GM12878 (cell line): ENCODE measurements around the gene HEPACAM. TPM values are rescaled to one million over a fixed set of nuclear protein-coding genes. Genes with fewer than 3 reads are reported as not detected.

Experiments used
- ATAC-seq: fragments of 200-7000 bp; cut with Tn5 transposase; 3 replicates; pipeline ENCODE4 v1.9.1; 2020; ENCODE audit warnings: mild to moderate bottlenecking, moderate library complexity
- BruUV-seq: library from RNA; stranded (reverse); fragments of 400-500 nt; replicated peaks from 2 replicates; lab custom pipeline; 2021; lab: Mats Ljungman, UMichigan
- CTCF ChIA-PET: fragments of 300-600 bp; sonication (Branson Sonifier 250); formaldehyde crosslinking; extraction: SDS; loops from one replicate; lab custom pipeline; 2021; ENCODE audit warnings: inconsistent platforms; lab: Yijun Ruan, JAX
- POLR2A ChIA-PET: fragments of 350-600 bp; formaldehyde crosslinking; extraction: SDS; loops from one replicate; lab custom pipeline; 2021; ENCODE audit warnings: inconsistent platforms; lab: Charles Lee
- RAD21 ChIA-PET: fragments of 300-600 bp; sonication (Branson Sonifier 250); formaldehyde crosslinking; loops from one replicate; lab custom pipeline; 2023; ENCODE audit warnings: antibody characterized with exemption; ENCODE audit not compliant: unreplicated experiment; lab: Charles Lee
- SMC1A ChIA-PET: fragments of 300-600 bp; sonication (Branson Sonifier 250); formaldehyde crosslinking; loops from one replicate; lab custom pipeline; 2023; ENCODE audit not compliant: unreplicated experiment, uncharacterized antibody; lab: Charles Lee
- DNase-seq: peaks from one replicate; pipeline ENCODE4 v3.0.0-alpha.2; 2011; ENCODE audit warnings: low read depth, low spot score
- FAIRE-seq: peaks from 3 replicates; lab custom pipeline; 2011; peaks lifted over from hg19 to GRCh38; lab: Jason Lieb, UNC
- H2AFZ ChIP-seq: 2 replicates; pipeline ENCODE4 v1.6.0; 2011; ENCODE audit warnings: low read depth, low read length, control low read depth; ENCODE audit not compliant: control insufficient read depth
- H3K27ac ChIP-seq: 2 replicates; pipeline ENCODE4 v1.5.1; 2011; ENCODE audit warnings: control low read depth; ENCODE audit not compliant: control insufficient read depth, insufficient read depth
- H3K27me3 ChIP-seq, 2 experiments: replicated peaks in 1 of 2; 2 replicates each; pipeline versions ENCODE4 v1.6.0 to v1.6.1; 2011; ENCODE audit warnings: low read length in 1 of 2; ENCODE audit not compliant: control insufficient read depth in 2 of 2, insufficient read depth in 2 of 2
- H3K36me3 ChIP-seq, 2 experiments: 2 replicates each; pipeline ENCODE4 v1.5.1; 2011; ENCODE audit warnings: low read length in 1 of 2; ENCODE audit not compliant: control insufficient read depth in 2 of 2, insufficient read depth in 2 of 2
- H3K4me1 ChIP-seq: 2 replicates; pipeline ENCODE4 v1.6.1; 2011; ENCODE audit warnings: mild to moderate bottlenecking, low read length, moderate library complexity, mixed read lengths; ENCODE audit not compliant: control insufficient read depth, insufficient read depth
- H3K4me2 ChIP-seq: 2 replicates; pipeline ENCODE4 v1.6.0; 2011; ENCODE audit warnings: control low read depth; ENCODE audit not compliant: control insufficient read depth, insufficient read depth
- H3K4me3 ChIP-seq: fragments of 200-600 bp; sonication (generic); 2 replicates; pipeline ENCODE4 v1.5.1; 2016
- H3K79me2 ChIP-seq: 2 replicates; pipeline ENCODE4 v1.6.0; 2011; ENCODE audit warnings: low read length; ENCODE audit not compliant: control insufficient read depth, insufficient read depth
- H3K9ac ChIP-seq: 2 replicates; pipeline ENCODE4 v1.8.0; 2011; ENCODE audit warnings: low read length, control low read depth, mixed read lengths; ENCODE audit not compliant: control insufficient read depth, insufficient read depth
- H3K9me3 ChIP-seq: replicated peaks from 3 replicates; pipeline ENCODE4 v1.5.1; 2011; ENCODE audit warnings: mild to moderate bottlenecking, low read length; ENCODE audit not compliant: control insufficient read depth, insufficient read depth
- H4K20me1 ChIP-seq: 2 replicates; pipeline ENCODE4 v1.6.0; 2011; ENCODE audit not compliant: control insufficient read depth, insufficient read depth
- CUX1 ChIP-seq: IDR thresholded peaks from 2 replicates; pipeline ENCODE4 v1.6.1; 2012; ENCODE audit warnings: improper control_type of control experiment, low read depth, low read length; ENCODE audit not compliant: insufficient replicate concordance
- EP300 ChIP-seq, 2 experiments: fragments of 150-350 bp in 1 of 2; IDR thresholded peaks; 2 replicates each; pipeline ENCODE4 v1.6.1; 2011 to 2012; ENCODE audit warnings: low read depth in 2 of 2, low read length in 2 of 2, borderline replicate concordance in 1 of 2, improper control_type of control experiment in 1 of 2, inconsistent platforms in 1 of 2; ENCODE audit not compliant: control insufficient read depth in 1 of 2
- NR2F1 ChIP-seq: fragments of 450-650 bp; conservative IDR thresholded peaks from 2 replicates; pipeline ENCODE4 v1.6.1; 2017; ENCODE audit warnings: mild to moderate bottlenecking
- RAD51 ChIP-seq: fragments of 450-650 bp; IDR thresholded peaks from 2 replicates; pipeline ENCODE4 v1.6.1; 2016; ENCODE audit warnings: moderate library complexity, mild to moderate bottlenecking, inconsistent platforms
- RUNX3 ChIP-seq: IDR thresholded peaks from 2 replicates; pipeline ENCODE4 v1.6.1; 2012; ENCODE audit warnings: low read length, inconsistent platforms
- SMARCA5 ChIP-seq: fragments of 450-650 bp; IDR thresholded peaks from 2 replicates; pipeline ENCODE4 v1.6.1; 2017; ENCODE audit warnings: mild to moderate bottlenecking
- SUZ12 ChIP-seq: fragments of 200-600 bp; sonication (generic); IDR thresholded peaks from one replicate; pipeline ENCODE4 v1.6.1; 2018; ENCODE audit warnings: antibody characterized with exemption, mild to moderate bottlenecking; ENCODE audit not compliant: unreplicated experiment
- WGBS: methylation state at CpG from one replicate; pipeline ENCODE4 v1.1.6; 2016; ENCODE audit warnings: low lambda C conversion rate; ENCODE audit not compliant: insufficient replicate concordance, insufficient coverage; ENCODE audit errors: missing lambda C conversion rate; 5-methylcytosine and 5-hydroxymethylcytosine counted together
- in situ Hi-C: fragments of 300-500 bp; cut with MboI; formaldehyde crosslinking; loops from 9 replicates; pipeline ENCODE4 v1.14.3; 2018; ENCODE audit warnings: mixed read lengths
- intact Hi-C: fragments of 100-400 bp; cut with micrococcal nuclease; formaldehyde crosslinking; loops from one replicate; pipeline ENCODE4 v1.14.2; 2022; ENCODE audit not compliant: unreplicated experiment
- polyA plus RNA-seq, 11 experiments: library from polyadenylated mRNA; depleted of rRNA in 4 of 11; unstranded in 6 of 11; stranded (reverse) in 5 of 11; fragments of >200 nt; fragmentation: Nextera tagmentation in 4 of 11; fragmentation: Illumina TruSeq in 1 of 11; extraction: Ambion mirVana in 4 of 11; extraction: Trizol in 1 of 11; gene quantifications; 1 replicate in 1 of 11; 2 replicates in 10 of 11; pipeline versions ENCODE4 v1.2.1 to v1.2.3, GENCODE V29; 2011 to 2016; ENCODE audit warnings: inconsistent platforms in 2 of 11, missing spikeins in 2 of 11, low read depth in 1 of 11
- total RNA-seq, 4 experiments: library from RNA; depleted of rRNA in 3 of 4; stranded (reverse); fragments of >200 nt in 3 of 4; fragmentation: Illumina TruSeq in 1 of 4; extraction: Trizol in 1 of 4; gene quantifications; 2 replicates each; pipeline versions ENCODE4 v1.2.1 to v1.2.3, GENCODE V29; 2013 to 2021

Gene HEPACAM
- total and polyA plus RNA-seq, 10 of the 15 experiments (the other 5 are each of a cell fraction or from before 2014, with no cell fraction given): 0.03 TPM; not detected in 9

- BruUV-seq: no TSS peak
- in situ Hi-C loops (no loop called here), intact Hi-C loops (no loop called here)
- Histone ChIP-seq H2AFZ (no peak overlapping the region), H3K36me3 (no peaks in the 10 kb centered on the region), H3K79me2 (no peaks in the 10 kb centered on the region), H3K27me3 (no peaks in the 10 kb centered on the region), H3K4me1 (no peaks in the 10 kb centered on the region; the same call in 1 of the 2 replicates), H3K27ac (no peak overlapping the region), H3K4me3 (no peak overlapping the region), H3K9me3 (no peaks in the 10 kb centered on the region), H3K9ac (no peak overlapping the region), H3K4me2 (no peak overlapping the region), H4K20me1 (no peaks in the 10 kb centered on the region)
- no peak for DNase-seq
- RAD21 ChIA-PET: no interaction called here
- no peak for FAIRE-seq
- SMC1A ChIA-PET: no interaction called here
- POLR2A ChIA-PET: no interaction called here
- ATAC-seq: no peak
- TF ChIP-seq SMARCA5 (no peak), SUZ12 (no peak), NR2F1 (no peak), RUNX3 (no peak), RAD51 (no peak), EP300 (IDR thresholded peaks at IDR 0.05; ENCODE audit: borderline replicate concordance in 1 of 2, control insufficient read depth in 1 of 2, low read depth in 2 of 2, low read length in 2 of 2) (no peak), CUX1 (no peak)
- CTCF ChIA-PET: no interaction called here
- 13% methylated on average over 4 of the region's 4 CpGs for WGBS
Measured at GRCh38 chr11:124928942-124929665, 6.7 kb downstream of the HEPACAM start.
